CD4-positive, alpha-beta memory T cell (primary cell): ENCODE results near the gene DDX4. TPM values are rescaled to one million over a fixed set of nuclear protein-coding genes. Genes with fewer than 3 reads are reported as not detected.

Experiments used
- CTCF ChIA-PET: fragments of 350-600 bp; sonication (Branson Sonifier 250); formaldehyde crosslinking; loops from one replicate; lab custom pipeline; 2021; ENCODE audit warnings: inconsistent platforms; ENCODE audit not compliant: partially characterized antibody; lab: Charles Lee
- POLR2A ChIA-PET: fragments of 350-600 bp; sonication (Branson Sonifier 250); formaldehyde crosslinking; loops from one replicate; lab custom pipeline; 2021; ENCODE audit not compliant: partially characterized antibody; lab: Charles Lee
- DNase-seq, 5 donors: peaks; one replicate each; pipeline versions ENCODE4 v3.0.0 to v3.0.0-alpha.2; 2020 to 2022; ENCODE audit warnings: mixed read lengths in 1 of 5
- H3K27ac ChIP-seq: one replicate; pipeline ENCODE4 v1.7.0; 2013; ENCODE audit warnings: low read depth, low read length
- H3K27me3 ChIP-seq: 2 replicates; pipeline ENCODE4 v1.7.0; 2013; ENCODE audit warnings: mild to moderate bottlenecking, low read length, moderate library complexity; ENCODE audit not compliant: insufficient read depth
- H3K36me3 ChIP-seq: 2 replicates; pipeline ENCODE4 v1.7.0; 2013; ENCODE audit warnings: mild to moderate bottlenecking, low read length, moderate library complexity; ENCODE audit not compliant: insufficient read depth
- H3K4me1 ChIP-seq: 2 replicates; pipeline ENCODE4 v1.7.0; 2013; ENCODE audit warnings: mild to moderate bottlenecking, low read length, moderate library complexity; ENCODE audit not compliant: insufficient read depth
- H3K4me3 ChIP-seq, 2 donors: one replicate each; pipeline ENCODE4 v1.7.0; 2013; ENCODE audit warnings: low read length in 2 of 2, mild to moderate bottlenecking in 1 of 2
- H3K9me3 ChIP-seq, 2 donors: one replicate each; pipeline ENCODE4 v1.7.0; 2013; ENCODE audit warnings: low read length in 2 of 2, control low read depth in 1 of 2; ENCODE audit not compliant: control insufficient read depth in 1 of 2
- H3K27ac Mint-ChIP-seq, 7 donors: one replicate each; pipeline ENCODE4 v1.8.0; 2020 to 2021; ENCODE audit warnings: mixed read lengths in 7 of 7, mild to moderate bottlenecking in 6 of 7, inconsistent platforms in 3 of 7, moderate library complexity in 3 of 7
- H3K27me3 Mint-ChIP-seq, 2 donors: one replicate each; pipeline ENCODE4 v1.8.0; 2020 to 2021; ENCODE audit warnings: mixed read lengths in 2 of 2
- H3K36me3 Mint-ChIP-seq, 2 donors: one replicate each; pipeline ENCODE4 v1.8.0; 2020 to 2021; ENCODE audit warnings: mixed read lengths in 2 of 2, inconsistent platforms in 1 of 2, mild to moderate bottlenecking in 1 of 2
- H3K4me1 Mint-ChIP-seq, 4 donors: one replicate each; pipeline ENCODE4 v1.8.0; 2020 to 2021; ENCODE audit warnings: mixed read lengths in 4 of 4, mild to moderate bottlenecking in 1 of 4
- H3K4me3 Mint-ChIP-seq, 8 donors: one replicate each; pipeline ENCODE4 v1.8.0; 2020 to 2021; ENCODE audit warnings: mixed read lengths in 8 of 8, mild to moderate bottlenecking in 7 of 8, moderate library complexity in 6 of 8, inconsistent platforms in 3 of 8
- H3K9me3 Mint-ChIP-seq, 8 donors: one replicate each; pipeline ENCODE4 v1.8.0; 2020 to 2021; ENCODE audit warnings: mixed read lengths in 8 of 8, mild to moderate bottlenecking in 5 of 8, inconsistent platforms in 3 of 8, moderate library complexity in 1 of 8
- intact Hi-C: fragments of 100-400 bp; cut with micrococcal nuclease; formaldehyde crosslinking; loops from one replicate; pipeline ENCODE4 v1.15.1; 2023
- polyA plus RNA-seq, 2 donors: library from polyadenylated mRNA; unstranded; fragments of 300-500 nt; fragmentation: Illumina TruSeq; gene quantifications; one replicate each; pipeline ENCODE4 v1.2.3, GENCODE V29; 2021
- total RNA-seq, 2 experiments: library from RNA; stranded (reverse); gene quantifications; one replicate each; pipeline ENCODE4 v1.2.3, GENCODE V29; 2021

Gene DDX4
- total and polyA plus RNA-seq, 4 experiments from 2014 or later, result not detected

DNA sequence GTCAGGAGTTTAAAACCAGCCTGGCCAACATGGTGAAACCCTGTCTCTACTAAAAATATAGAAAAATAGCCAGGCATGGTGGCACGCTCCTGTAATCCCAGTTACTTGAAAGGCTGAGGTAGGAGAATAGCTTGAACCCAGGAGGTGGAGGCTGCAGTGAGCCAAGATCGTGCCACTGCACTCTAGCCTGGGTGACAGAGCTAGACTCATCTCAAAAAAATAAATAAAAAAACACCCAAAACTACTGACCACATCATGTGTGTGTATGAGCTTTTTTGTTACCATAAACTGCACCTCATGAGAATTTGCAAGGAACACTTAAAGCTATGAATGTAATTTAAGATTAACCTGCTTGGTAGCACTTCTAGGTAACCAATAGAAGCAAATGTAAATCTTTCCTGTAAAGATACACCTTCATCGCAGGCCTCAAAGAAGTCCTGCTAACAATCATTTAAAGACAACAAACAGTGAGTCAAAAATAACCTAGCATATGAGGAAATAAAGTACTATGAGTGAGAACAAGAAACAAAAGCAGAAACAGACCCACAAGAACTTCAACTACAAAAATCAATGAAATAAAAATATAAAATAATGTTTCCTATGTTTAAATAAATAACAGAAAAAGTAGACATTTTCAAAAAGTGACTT, 38.7 kb upstream of the DDX4 start:
- Mint-ChIP-seq H3K27ac (peak overlapping the region in 1 of 7 donors; percentile 48), H3K27me3 (no peaks in the 10 kb centered on the region), H3K4me3 (no peak overlapping the region), H3K9me3 (no peaks in the 10 kb centered on the region), H3K4me1 (peaks cover 0 to 8% (median 4%) of the 10 kb centered on the region in 4 donors), H3K36me3 (peaks cover 12 to 16% of the 10 kb centered on the region in 2 donors)
- Histone ChIP-seq H3K4me3 (no peak overlapping the region), H3K36me3 (no peaks in the 10 kb centered on the region), H3K9me3 (no peaks in the 10 kb centered on the region), H3K27me3 (no peaks in the 10 kb centered on the region), H3K4me1 (no peaks in the 10 kb centered on the region), H3K27ac (no peak overlapping the region)
- POLR2A ChIA-PET, result no interaction called here
- DNase-seq, result no peak
- CTCF ChIA-PET, result interaction anchor here (0.7 kb wide), 1 partner anchor 13 kb away, joined by 3 read pairs; no protein-coding TSS in a partner anchor
- intact Hi-C loops, result no loop called here

DNA sequence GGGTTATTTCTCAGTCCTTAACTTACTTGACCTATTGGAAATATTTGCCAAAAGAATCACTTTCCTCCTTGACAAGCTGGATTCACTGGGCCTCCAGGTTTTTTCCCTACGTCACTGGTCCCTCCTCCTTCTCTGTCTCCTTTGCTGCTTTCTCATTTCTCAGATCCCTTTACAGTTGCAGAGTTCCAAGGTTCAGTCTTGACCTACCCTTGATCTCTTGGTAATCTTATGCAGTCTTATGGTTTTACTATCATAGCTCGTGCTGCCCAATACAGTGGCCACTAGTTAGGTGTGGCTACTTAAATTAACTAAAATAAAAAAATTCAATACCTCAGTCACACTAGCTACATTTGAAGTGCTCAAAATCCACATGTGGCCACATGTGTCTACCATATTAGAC, 37.1 kb upstream of the DDX4 start:
- Histone ChIP-seq H3K27me3 (no peaks in the 10 kb centered on the region), H3K27ac (no peak overlapping the region), H3K9me3 (no peaks in the 10 kb centered on the region), H3K4me3 (no peak overlapping the region), H3K4me1 (no peaks in the 10 kb centered on the region), H3K36me3 (no peaks in the 10 kb centered on the region)
- ChIA-PET CTCF (interaction anchor here (0.9 to 2.2 kb wide), 2 partner anchors 9 to 500 kb away, joined by 3 to 11 read pairs; no protein-coding TSS in a partner anchor), POLR2A (no interaction called here)
- intact Hi-C loops, result no loop called here
- H3K27me3 Mint-ChIP-seq, result no peaks in the 10 kb centered on the region
- no peak overlapping the region for H3K4me3 Mint-ChIP-seq
- H3K27ac Mint-ChIP-seq, result no peak overlapping the region
- peaks cover 0 to 6% (median 5%) of the 10 kb centered on the region in 4 donors for H3K4me1 Mint-ChIP-seq
- no peak for DNase-seq
- peaks cover 8 to 16% of the 10 kb centered on the region in 2 donors for H3K36me3 Mint-ChIP-seq
- no peaks in the 10 kb centered on the region for H3K9me3 Mint-ChIP-seq

DNA sequence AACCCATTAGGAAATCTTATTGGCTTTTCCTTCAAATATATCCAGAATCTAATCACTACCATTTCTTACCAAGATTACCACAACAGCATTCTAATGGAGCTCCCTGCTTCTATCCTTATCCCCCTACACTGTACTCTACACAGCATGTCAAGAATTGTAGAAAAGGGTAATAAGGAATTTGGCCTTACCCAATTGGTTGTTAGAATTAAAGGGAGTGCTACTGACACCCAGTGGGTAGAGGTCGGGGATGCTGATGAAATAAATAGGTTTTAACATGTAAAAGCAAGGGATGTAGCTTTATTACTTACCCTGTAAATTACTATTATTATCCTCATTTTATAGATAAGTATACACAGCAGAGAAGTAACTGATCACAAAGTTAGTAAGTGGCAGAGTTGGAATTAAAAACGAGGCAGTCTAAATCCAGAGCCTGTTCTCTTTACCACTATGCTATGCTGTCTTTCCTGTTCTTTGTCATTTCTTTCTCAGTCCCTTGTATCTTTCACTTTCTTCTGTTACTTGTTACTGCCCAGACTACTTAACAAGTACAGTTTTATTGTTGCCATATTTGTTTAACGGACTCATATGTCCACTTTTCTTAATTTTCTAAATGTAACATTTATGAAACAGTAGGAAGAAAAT, 36.3 kb upstream of the DDX4 start:
- H3K4me1 Mint-ChIP-seq, result peaks cover 0 to 6% (median 5%) of the 10 kb centered on the region in 4 donors
- intact Hi-C loops, result no loop called here
- Histone ChIP-seq H3K27me3 (no peaks in the 10 kb centered on the region), H3K9me3 (no peaks in the 10 kb centered on the region), H3K4me1 (no peaks in the 10 kb centered on the region), H3K36me3 (no peaks in the 10 kb centered on the region), H3K4me3 (no peak overlapping the region), H3K27ac (no peak overlapping the region)
- peak overlapping the region in 2 of 7 donors; percentile 53 to 57 for H3K27ac Mint-ChIP-seq
- H3K4me3 Mint-ChIP-seq, result no peak overlapping the region
- H3K36me3 Mint-ChIP-seq, result peaks cover 8 to 21% of the 10 kb centered on the region in 2 donors
- no peaks in the 10 kb centered on the region for H3K27me3 Mint-ChIP-seq
- POLR2A ChIA-PET, result no interaction called here
- H3K9me3 Mint-ChIP-seq, result no peaks in the 10 kb centered on the region
- CTCF ChIA-PET, result interaction anchor here (2.2 kb wide), 1 partner anchor 10 kb away, joined by 11 read pairs; no protein-coding TSS in a partner anchor
- DNase-seq, result no peak

DNA sequence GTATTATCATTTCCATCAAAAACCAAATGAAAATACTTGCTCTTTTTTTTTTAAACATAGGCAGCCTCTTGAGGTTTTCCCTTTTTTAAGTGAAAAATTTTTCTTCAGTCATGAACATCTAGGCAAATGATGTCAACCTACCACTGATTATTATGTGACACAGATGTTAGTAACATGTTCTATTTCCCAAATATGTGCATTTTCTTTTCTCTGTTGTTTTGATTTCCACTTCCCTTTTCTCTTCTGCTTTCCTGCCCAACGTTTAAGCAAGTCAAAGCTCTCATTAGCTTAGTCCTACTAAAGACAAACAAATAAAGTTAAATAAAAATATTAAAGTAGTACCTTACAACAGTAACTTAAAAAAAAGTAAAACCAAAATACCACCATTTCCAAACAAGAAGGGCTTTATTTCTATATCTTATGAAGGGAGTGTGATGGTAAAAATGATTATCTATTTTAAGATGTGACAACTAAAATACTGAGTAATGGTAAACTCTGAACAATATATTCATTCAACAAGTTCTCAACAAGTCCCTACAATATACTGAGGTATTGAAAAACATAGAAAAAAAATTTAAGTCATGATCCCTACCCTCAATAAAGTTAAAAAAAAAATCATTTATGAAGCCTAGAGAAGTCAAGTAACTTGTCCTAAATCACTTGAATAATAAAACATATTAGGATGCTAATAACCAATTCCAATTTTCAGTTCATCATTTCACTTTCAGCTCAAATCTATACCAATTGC, 35.1 kb upstream of the DDX4 start:
- H3K36me3 ChIP-seq, result no peaks in the 10 kb centered on the region
- H3K4me1 ChIP-seq, result no peaks in the 10 kb centered on the region
- no peak for DNase-seq
- H3K27me3 Mint-ChIP-seq, result no peaks in the 10 kb centered on the region
- no peaks in the 10 kb centered on the region for H3K9me3 Mint-ChIP-seq
- no peak overlapping the region for H3K27ac Mint-ChIP-seq
- peaks cover 0 to 8% (median 6%) of the 10 kb centered on the region in 4 donors for H3K4me1 Mint-ChIP-seq
- H3K27ac ChIP-seq, result no peak overlapping the region
- H3K9me3 ChIP-seq, result no peaks in the 10 kb centered on the region
- ChIA-PET POLR2A (no interaction called here), CTCF (interaction anchor here (1.3 kb wide), 1 partner anchor 11 kb away, joined by 5 read pairs; no protein-coding TSS in a partner anchor)
- H3K4me3 ChIP-seq, result no peak overlapping the region
- peaks cover 9 to 21% of the 10 kb centered on the region in 2 donors for H3K36me3 Mint-ChIP-seq
- H3K27me3 ChIP-seq, result no peaks in the 10 kb centered on the region
- H3K4me3 Mint-ChIP-seq, result no peak overlapping the region
- intact Hi-C loops, result no loop called here

DNA sequence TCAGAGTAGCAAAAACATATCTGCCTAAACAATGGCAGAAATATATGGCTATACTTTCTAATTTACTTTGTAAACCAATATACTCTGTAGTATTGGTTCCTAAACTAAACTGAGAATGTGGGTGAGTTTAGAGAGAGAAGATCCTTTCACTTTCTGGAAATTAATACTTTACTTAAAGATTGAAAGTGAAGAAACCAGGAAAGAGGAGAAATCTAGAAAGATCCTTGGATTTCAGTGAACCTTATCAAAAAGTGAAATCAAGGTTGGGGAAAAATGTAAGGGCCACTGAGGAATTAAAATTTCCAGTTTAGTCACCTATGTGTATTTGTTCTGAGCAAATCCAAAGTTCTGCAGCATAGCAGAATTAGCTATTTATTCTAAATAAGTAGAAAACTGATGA, 31.6 kb upstream of the DDX4 start:
- CTCF ChIA-PET, result interaction anchor here (1.7 kb wide), 1 partner anchor 14 kb away, joined by 8 read pairs; no protein-coding TSS in a partner anchor
- no peaks in the 10 kb centered on the region for H3K27me3 Mint-ChIP-seq
- H3K27ac Mint-ChIP-seq, result no peak overlapping the region
- Histone ChIP-seq H3K4me1 (peaks cover 3% of the 10 kb centered on the region), H3K4me3 (no peak overlapping the region), H3K27me3 (no peaks in the 10 kb centered on the region), H3K9me3 (no peaks in the 10 kb centered on the region), H3K36me3 (no peaks in the 10 kb centered on the region), H3K27ac (no peak overlapping the region)
- peaks cover 17 to 29% of the 10 kb centered on the region in 2 donors for H3K36me3 Mint-ChIP-seq
- H3K4me3 Mint-ChIP-seq, result no peak overlapping the region
- no peaks in the 10 kb centered on the region for H3K9me3 Mint-ChIP-seq
- POLR2A ChIA-PET, result no interaction called here
- intact Hi-C loops, result no loop called here
- peaks cover 8 to 16% (median 11%) of the 10 kb centered on the region in 4 donors for H3K4me1 Mint-ChIP-seq
- DNase-seq, result no peak

DNA sequence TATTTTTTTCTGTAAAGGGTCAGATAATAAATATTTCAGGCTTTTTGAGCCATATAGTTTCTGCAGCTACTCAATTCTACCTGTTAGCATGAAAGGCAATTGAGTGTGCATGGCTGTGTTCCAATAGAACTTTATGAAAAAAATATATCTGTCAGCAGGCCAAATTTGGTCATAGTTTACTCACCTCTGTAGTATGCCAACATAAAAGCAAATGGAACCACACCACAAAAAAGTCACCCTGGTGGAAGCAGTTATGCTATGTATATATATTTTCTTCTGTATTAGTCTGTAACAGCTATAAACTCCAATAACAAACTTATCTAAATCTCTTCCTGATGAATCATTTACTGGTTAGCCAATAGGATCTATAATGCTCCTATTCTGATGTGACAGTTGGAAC, 29.1 kb upstream of the DDX4 start:
- H3K9me3 Mint-ChIP-seq, result no peaks in the 10 kb centered on the region
- peak overlapping the region in 2 of 8 donors; percentile 31 to 57 for H3K4me3 Mint-ChIP-seq
- H3K36me3 ChIP-seq, result no peaks in the 10 kb centered on the region
- H3K4me3 ChIP-seq, result no peak overlapping the region
- DNase-seq, result no peak
- H3K27ac Mint-ChIP-seq, result no peak overlapping the region
- no peaks in the 10 kb centered on the region for H3K27me3 ChIP-seq
- intact Hi-C loops, result no loop called here
- H3K36me3 Mint-ChIP-seq, result peaks cover 19 to 21% of the 10 kb centered on the region in 2 donors
- ChIA-PET POLR2A (no interaction called here), CTCF (no interaction called here)
- H3K27me3 Mint-ChIP-seq, result no peaks in the 10 kb centered on the region
- no peak overlapping the region for H3K27ac ChIP-seq
- H3K4me1 Mint-ChIP-seq, result peaks cover 18 to 33% (median 21%) of the 10 kb centered on the region in 4 donors
- no peaks in the 10 kb centered on the region for H3K9me3 ChIP-seq
- peaks cover 14% of the 10 kb centered on the region for H3K4me1 ChIP-seq
